ENCODE results near the gene BTBD9. TPM values are rescaled to one million over a fixed set of nuclear protein-coding genes. Genes with fewer than 3 reads are reported as not detected.

BTBD9 gene
- total and polyA plus RNA-seq, 2 donors (not counting 3 experiments of a cell fraction or from before 2014, with no cell fraction given) = 4.9 to 15.0 TPM

- Histone ChIP-seq H2AFZ (ENCODE audit: low read depth, low read length) (no peak overlapping the region), H4K20me1 (replicated peaks; ENCODE audit: control insufficient read depth, extremely low read depth, insufficient read depth, low read length) (no peaks in the 10 kb centered on the region), H3K4me2 (ENCODE audit: insufficient read depth, low read length) (no peak overlapping the region), H3K9me1 (replicated peaks; ENCODE audit: control insufficient read depth, extremely low read depth, insufficient read depth, low read length) (no peaks in the 10 kb centered on the region), H3K4me1 (ENCODE audit: control insufficient read depth, extremely low read depth, insufficient read depth, low read length) (no peaks in the 10 kb centered on the region), H3K79me2 (ENCODE audit: control insufficient read depth, insufficient read depth, low read length) (no peaks in the 10 kb centered on the region), H3K9ac (replicated peaks; ENCODE audit: extremely low read depth, insufficient read depth, low read length) (no peak overlapping the region), H3K9me3 (replicated peaks; ENCODE audit: control insufficient read depth, insufficient read depth, low read length) (no peaks in the 10 kb centered on the region), H3K27ac (ENCODE audit: insufficient read depth, low read depth, low read length) (no peak overlapping the region), H3K27me3 (ENCODE audit: control insufficient read depth in 2 of 2, insufficient read depth in 2 of 2, low read length in 2 of 2) (no peaks in the 10 kb centered on the region), H3K4me3 (replicated peaks in 1 of 3; ENCODE audit: insufficient read depth in 1 of 3, low read depth in 1 of 3, low read length in 3 of 3) (no peak overlapping the region), H3K36me3 (ENCODE audit: control insufficient read depth in 2 of 2, extremely low read depth in 1 of 2, insufficient read depth in 2 of 2, low read length in 2 of 2) (peaks cover 3 to 4% of the 10 kb centered on the region in 2 experiments)
- ChIA-PET CTCF (no interaction called here), POLR2A (no interaction called here)
- FAIRE-seq = no peak
- BruUV-seq (replicated peaks) = no TSS peak
- intact Hi-C loops (cut with micrococcal nuclease) (no loop called here), dilution Hi-C loops (cut with MboI; ENCODE audit: extremely low pct_ligation_motif_present, low sequenced_read_pairs) (no loop called here)
- no peak for TF ChIP-seq GATA2 (IDR thresholded peaks at IDR 0.05; ENCODE audit: insufficient read depth, insufficient read length, low read depth, low read length)
- TF ChIP-seq CTCF (IDR thresholded peaks at IDR 0.05; ENCODE audit: extremely low read depth in 1 of 2, insufficient read depth in 1 of 2, low read depth in 1 of 2, low read length in 2 of 2) = no peak
- TF ChIP-seq MYC (IDR thresholded peaks at IDR 0.05; ENCODE audit: low read depth, low read length) = no peak
- no peak for TF ChIP-seq POLR2A (IDR thresholded peaks at IDR 0.05; ENCODE audit: low read depth, low read length)
- no peak for TF ChIP-seq JUN (IDR thresholded peaks at IDR 0.05; ENCODE audit: borderline replicate concordance, insufficient read depth, insufficient read length, low read depth)
- no peak for TF ChIP-seq POLR2AphosphoS5 (IDR thresholded peaks at IDR 0.05; ENCODE audit: insufficient read depth, low read depth, low read length)
- no peak for TF ChIP-seq FOS (IDR thresholded peaks at IDR 0.05; ENCODE audit: borderline replicate concordance, insufficient read depth, low read length)
- TF ChIP-seq EZH2 (IDR thresholded peaks at IDR 0.05; ENCODE audit: borderline replicate concordance, low read depth, low read length, severe bottlenecking) = no peak
- no peak for TF ChIP-seq MAX (IDR thresholded peaks at IDR 0.05; ENCODE audit: insufficient read depth, insufficient read length)
- DNase-seq (ENCODE audit: low read depth, low spot score) = no peak
These were observed 50.4 kb downstream of the BTBD9 start for GRCh38 chr6:38589367-38589720.

Measured in endothelial cell of umbilical vein (primary cell).